RWPE2 (cell line): ENCODE results near the gene ABCC3.
"Not testable (repeated sequence)": the region's sequence is repeated elsewhere in the genome, so short reads cannot be mapped to it uniquely, and the experiment has no call there.

ENCODE experiments used
- ATAC-seq: fragments of 200-7000 bp; cut with Tn5 transposase; 3 replicates; pipeline ENCODE4 v1.9.1; 2021; ENCODE audit warnings: low read depth
- DNase-seq: peaks from one replicate; pipeline ENCODE4 v3.0.0-alpha.2; 2020; ENCODE audit warnings: low spot score
- H3K27ac ChIP-seq: fragments of 450-650 bp; 2 replicates; pipeline ENCODE4 v1.5.1; 2017; ENCODE audit warnings: mild to moderate bottlenecking; ENCODE audit not compliant: poor library complexity, severe bottlenecking
- H3K27me3 ChIP-seq: fragments of 250-450 bp; sonication (Bioruptor Pico); 2 replicates; pipeline ENCODE4 v1.5.1; 2021; ENCODE audit warnings: mild to moderate bottlenecking, moderate library complexity; ENCODE audit not compliant: insufficient read depth, poor library complexity, severe bottlenecking
- H3K36me3 ChIP-seq: fragments of 250-450 bp; sonication (Bioruptor Pico); 2 replicates; pipeline ENCODE4 v1.5.1; 2020; ENCODE audit warnings: low read depth, mild to moderate bottlenecking, moderate library complexity
- H3K4me1 ChIP-seq: fragments of 250-450 bp; sonication (Bioruptor Pico); 2 replicates; pipeline ENCODE4 v1.5.1; 2021; ENCODE audit warnings: mild to moderate bottlenecking, moderate library complexity; ENCODE audit not compliant: insufficient read depth, poor library complexity, severe bottlenecking
- H3K4me3 ChIP-seq: fragments of 250-450 bp; sonication (Bioruptor Pico); 2 replicates; pipeline ENCODE4 v1.5.1; 2021; ENCODE audit warnings: mild to moderate bottlenecking, moderate library complexity; ENCODE audit not compliant: severe bottlenecking
- H3K9me3 ChIP-seq: fragments of 250-450 bp; sonication (Bioruptor Pico); 2 replicates; pipeline ENCODE4 v1.5.1; 2021; ENCODE audit warnings: mild to moderate bottlenecking, moderate library complexity; ENCODE audit not compliant: severe bottlenecking
- CTCF ChIP-seq: fragments of 450-650 bp; IDR thresholded peaks from one replicate; pipeline ENCODE4 v1.5.1; 2017; ENCODE audit warnings: mild to moderate bottlenecking, moderate library complexity; ENCODE audit not compliant: poor library complexity, severe bottlenecking

Gene ABCC3

GRCh38 chr17:50679008-50679544, 44.4 kb downstream of the ABCC3 start:
- Histone ChIP-seq H3K27ac (no peak overlapping the region), H3K36me3 (peaks cover 20% of the 10 kb centered on the region), H3K9me3 (no peaks in the 10 kb centered on the region), H3K4me3 (no peak overlapping the region), H3K27me3 (no peaks in the 10 kb centered on the region), H3K4me1 (no peaks in the 10 kb centered on the region)
- no peak for ATAC-seq
- DNase-seq, result peak; percentile 35
- TF ChIP-seq CTCF, result no peak

GRCh38 chr17:50680126-50680525, 45.4 kb downstream of the ABCC3 start:
- H3K27ac ChIP-seq, result no peak overlapping the region
- no peak overlapping the region for H3K4me3 ChIP-seq
- DNase-seq (peak; percentile 29), ATAC-seq (no peak)
- no peak for TF ChIP-seq CTCF
- peaks cover 8% of the 10 kb centered on the region for H3K4me1 ChIP-seq
- no peaks in the 10 kb centered on the region for H3K9me3 ChIP-seq
- peaks cover 17% of the 10 kb centered on the region for H3K36me3 ChIP-seq
- no peaks in the 10 kb centered on the region for H3K27me3 ChIP-seq

GRCh38 chr17:50680543-50681262, 46.0 kb downstream of the ABCC3 start:
- not testable (repeated sequence) for H3K9me3 ChIP-seq, H3K4me3 ChIP-seq, ATAC-seq, H3K27ac ChIP-seq, H3K4me1 ChIP-seq, H3K27me3 ChIP-seq
- H3K36me3 ChIP-seq, result peaks cover 15% of the 10 kb centered on the region
- DNase-seq, result peak; percentile 54

GRCh38 chr17:50681263-50682200, 46.9 kb downstream of the ABCC3 start:
- H3K4me1 ChIP-seq, result peaks cover 15% of the 10 kb centered on the region
- H3K36me3 ChIP-seq, result peaks cover 7% of the 10 kb centered on the region; the same call in 1 of the 2 replicates
- H3K9me3 ChIP-seq, result no peaks in the 10 kb centered on the region
- H3K4me3 ChIP-seq, result no peak overlapping the region
- TF ChIP-seq CTCF, result peak; percentile 87
- ATAC-seq (peak; percentile 59), DNase-seq (peak; percentile 66)
- H3K27me3 ChIP-seq, result no peaks in the 10 kb centered on the region
- H3K27ac ChIP-seq, result no peak overlapping the region

GRCh38 chr17:50682441-50682840, 47.8 kb downstream of the ABCC3 start:
- Histone ChIP-seq H3K4me3 (no peak overlapping the region), H3K9me3 (no peaks in the 10 kb centered on the region), H3K27ac (no peak overlapping the region), H3K27me3 (no peaks in the 10 kb centered on the region), H3K4me1 (peaks cover 20% of the 10 kb centered on the region), H3K36me3 (peaks cover under 1% of the 10 kb centered on the region; the same call in 1 of the 2 replicates)
- DNase-seq (no peak), ATAC-seq (no peak)
- no peak for TF ChIP-seq CTCF
